GM19240 (cell line): Measurements from ENCODE around the gene ZRANB3.
"Not testable (repeated sequence)": the region's sequence is repeated elsewhere in the genome, so short reads cannot be mapped to it uniquely, and the experiment has no call there.

Source experiments
- DNase-seq: peaks from one replicate; pipeline ENCODE4 v3.0.0; 2011; ENCODE audit warnings: low spot score; ENCODE audit not compliant: insufficient read length

ZRANB3 gene

GRCh38 chr2:135490376-135490775 lies 40.6 kb downstream of the ZRANB3 start:
- no peak for DNase-seq

GRCh38 chr2:135485441-135485840 lies 45.6 kb downstream of the ZRANB3 start:
- no peak for DNase-seq

- DNase-seq: no peak
Observed at GRCh38 chr2:135475128-135475527, 55.9 kb downstream of the ZRANB3 start.

- peak; percentile 16 for DNase-seq
Observed at GRCh38 chr2:135473567-135473966, 57.5 kb downstream of the ZRANB3 start.

GRCh38 chr2:135471106-135471505 lies 59.9 kb downstream of the ZRANB3 start:
- no peak for DNase-seq

- no peak for DNase-seq
Observed at GRCh38 chr2:135457279-135457678, 73.7 kb downstream of the ZRANB3 start.

GRCh38 chr2:135456835-135457234 lies 74.2 kb downstream of the ZRANB3 start:
- DNase-seq: no peak

GRCh38 chr2:135456431-135456830 lies 74.6 kb downstream of the ZRANB3 start:
- no peak for DNase-seq

GRCh38 chr2:135454608-135455007 lies 76.4 kb downstream of the ZRANB3 start:
- no peak for DNase-seq

- DNase-seq: not testable (repeated sequence)
Observed at GRCh38 chr2:135453027-135453426, 78.0 kb downstream of the ZRANB3 start.

GRCh38 chr2:135451966-135452365 lies 79.1 kb downstream of the ZRANB3 start:
- DNase-seq: no peak

- not testable (repeated sequence) for DNase-seq
Observed at GRCh38 chr2:135443013-135443412, 88.0 kb downstream of the ZRANB3 start.

- not testable (repeated sequence) for DNase-seq
Observed at GRCh38 chr2:135435155-135435554, 95.9 kb downstream of the ZRANB3 start.

GRCh38 chr2:135424849-135425248 lies 106.2 kb downstream of the ZRANB3 start:
- no peak for DNase-seq

- DNase-seq: no peak
Observed at GRCh38 chr2:135422898-135423297, 108.1 kb downstream of the ZRANB3 start.

GRCh38 chr2:135411646-135412045 lies 119.4 kb downstream of the ZRANB3 start:
- no peak for DNase-seq

- no peak for DNase-seq
Observed at GRCh38 chr2:135409436-135409835, 121.6 kb downstream of the ZRANB3 start.

GRCh38 chr2:135396259-135396658 lies 134.8 kb downstream of the ZRANB3 start:
- not testable (repeated sequence) for DNase-seq

- DNase-seq: no peak
Observed at GRCh38 chr2:135386993-135387392, 144.0 kb downstream of the ZRANB3 start.

GRCh38 chr2:135378591-135378990 lies 152.4 kb downstream of the ZRANB3 start:
- no peak for DNase-seq

GRCh38 chr2:135373702-135374101 lies 157.3 kb downstream of the ZRANB3 start:
- no peak for DNase-seq

- no peak for DNase-seq
Observed at GRCh38 chr2:135349941-135350340, 181.1 kb downstream of the ZRANB3 start.

- DNase-seq: not testable (repeated sequence)
Observed at GRCh38 chr2:135348096-135348704, 182.8 kb downstream of the ZRANB3 start.

- DNase-seq: no peak
Observed at GRCh38 chr2:135337071-135337470, 193.9 kb downstream of the ZRANB3 start.
